Fibroblast of lung (primary cell): ENCODE data around the gene ITPA.

Source experiments
- CTCF ChIP-seq, 2 donors: IDR thresholded peaks in 1 of 2; conservative IDR thresholded peaks in 1 of 2; 1 replicate in 1 of 2; 2 replicates in 1 of 2; pipeline ENCODE4 v1.5.1; 2011 to 2012; ENCODE audit warnings: low read length in 2 of 2, control low read depth in 1 of 2, inconsistent platforms in 1 of 2, low read depth in 1 of 2, mild to moderate bottlenecking in 1 of 2
- EZH2 ChIP-seq: IDR thresholded peaks from 2 replicates; pipeline ENCODE4 v1.5.1; 2012; ENCODE audit warnings: low read length, control low read depth, mild to moderate bottlenecking; ENCODE audit errors: missing control alignments

- TF ChIP-seq CTCF (conservative IDR thresholded peaks at IDR 0.05 in 1 of 2, IDR thresholded peaks at IDR 0.05 in 1 of 2; ENCODE audit: low read depth in 1 of 2, low read length in 2 of 2) (no peak), EZH2 (no peak)
These were observed 30.8 kb downstream of the ITPA start for GRCh38 chr20:3239867-3240775.
